DMS 273 (cell line): ENCODE measurements around the gene LOXL1.
A peak's percentile ranks its signal among the peaks of the same experiment; 100 is the strongest.
"Not testable (repeated sequence)": the region's sequence is repeated elsewhere in the genome, so short reads cannot be mapped to it uniquely, and the experiment has no call there.

Experiments used
- DNase-seq: peaks from one replicate; lab custom pipeline; 2025; ENCODE audit not compliant: unreplicated experiment; lab: John Stamatoyannopoulos, UW

Gene LOXL1

DNA sequence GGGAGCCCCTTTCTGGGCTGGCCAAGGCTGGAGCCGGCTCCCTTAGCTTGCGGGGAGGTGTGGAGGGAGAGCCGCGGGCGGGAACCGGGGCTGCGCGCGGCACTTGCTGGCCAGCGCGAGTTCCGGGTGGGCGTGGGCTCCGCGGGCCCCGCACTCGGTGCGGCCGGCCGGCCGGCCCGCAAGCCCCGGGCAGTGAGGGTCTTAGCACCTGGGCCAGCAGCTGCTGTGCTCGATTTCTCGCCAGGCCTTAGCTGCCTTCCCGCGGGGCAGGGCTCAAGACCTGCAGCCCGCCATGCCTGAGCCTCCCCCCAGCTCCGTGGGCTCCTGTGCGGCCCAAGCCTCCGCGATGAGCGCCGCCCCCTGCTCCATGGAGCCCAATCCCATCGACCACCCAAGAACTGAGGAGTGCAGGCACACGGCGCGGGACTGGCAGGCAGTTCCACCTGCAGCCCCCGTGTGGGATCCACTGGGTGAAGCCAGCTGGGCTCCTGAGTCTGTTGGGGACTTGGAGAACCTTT is 47.5 kb downstream of the LOXL1 start:
- not testable (repeated sequence) for DNase-seq

DNA sequence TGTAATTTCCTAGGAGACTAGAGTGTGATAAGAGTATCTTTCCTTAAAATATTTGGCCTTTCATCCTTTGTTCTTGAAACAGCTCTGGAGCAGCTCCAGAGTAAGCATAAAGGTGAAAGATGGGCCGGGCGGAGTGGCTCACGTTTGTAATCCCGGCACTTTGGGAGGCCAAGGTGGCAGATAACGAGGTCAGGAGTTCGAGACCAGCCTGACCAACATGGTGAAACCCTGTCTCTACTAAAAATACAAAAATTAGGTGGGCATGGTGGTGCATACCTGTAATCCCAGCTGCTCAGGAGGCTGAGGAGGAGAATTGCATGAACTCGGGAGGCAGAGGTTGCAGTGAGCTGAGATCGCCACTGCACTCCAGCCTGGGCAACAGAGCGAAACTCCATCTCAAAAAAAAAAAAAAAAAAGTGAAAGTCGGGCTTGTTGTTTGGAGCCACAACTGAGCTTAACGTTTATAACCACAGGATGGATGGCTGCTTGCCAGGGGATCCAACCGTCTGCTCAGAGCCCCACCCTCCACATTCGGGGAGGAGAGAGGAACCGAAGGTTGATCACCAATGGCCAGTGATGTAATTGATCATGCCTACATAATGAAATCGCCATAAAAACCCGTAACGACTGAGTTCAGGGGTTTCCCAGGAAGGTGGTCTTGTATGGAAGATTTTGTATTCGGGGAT is 49.3 kb downstream of the LOXL1 start:
- peak; percentile 61 for DNase-seq

DNA sequence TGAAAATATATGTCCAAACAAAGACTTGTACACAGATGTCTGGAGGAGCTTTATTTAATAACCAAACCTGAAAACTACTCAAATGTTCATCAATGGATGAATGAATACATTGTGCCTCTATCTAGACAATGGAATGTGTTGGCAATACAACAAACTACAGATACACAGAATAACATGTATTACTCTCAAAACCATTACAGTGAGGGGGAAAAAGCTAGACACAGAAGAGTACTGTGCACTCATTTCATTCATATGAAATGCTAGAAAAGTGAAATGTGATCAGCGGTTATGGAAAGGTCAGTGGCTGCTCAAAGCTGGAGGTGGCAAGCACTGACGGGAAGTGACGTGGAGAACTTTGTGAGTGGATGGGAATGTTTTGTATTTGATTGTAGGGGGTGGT is 52.6 kb downstream of the LOXL1 start:
- DNase-seq, result no peak

DNA sequence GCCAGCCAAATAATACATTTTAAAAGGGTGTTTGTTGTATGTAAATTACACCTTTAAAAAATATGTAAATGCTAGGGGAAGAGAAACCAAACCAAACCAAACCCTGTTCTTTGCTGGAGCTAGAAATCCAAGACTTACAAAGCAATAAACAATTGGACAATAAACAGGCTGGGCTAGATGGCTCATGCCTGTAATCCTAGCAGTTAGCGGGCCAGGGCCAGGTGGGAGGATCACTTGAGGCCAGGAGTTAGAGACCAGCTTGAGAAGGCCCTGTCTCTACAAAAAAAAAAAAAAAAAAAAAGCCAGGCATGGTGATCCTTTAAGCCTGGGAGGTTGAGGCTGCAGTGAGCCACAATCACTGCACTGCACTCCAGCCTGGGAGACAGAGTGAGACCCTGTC is 53.4 kb downstream of the LOXL1 start:
- DNase-seq, result no peak

DNA sequence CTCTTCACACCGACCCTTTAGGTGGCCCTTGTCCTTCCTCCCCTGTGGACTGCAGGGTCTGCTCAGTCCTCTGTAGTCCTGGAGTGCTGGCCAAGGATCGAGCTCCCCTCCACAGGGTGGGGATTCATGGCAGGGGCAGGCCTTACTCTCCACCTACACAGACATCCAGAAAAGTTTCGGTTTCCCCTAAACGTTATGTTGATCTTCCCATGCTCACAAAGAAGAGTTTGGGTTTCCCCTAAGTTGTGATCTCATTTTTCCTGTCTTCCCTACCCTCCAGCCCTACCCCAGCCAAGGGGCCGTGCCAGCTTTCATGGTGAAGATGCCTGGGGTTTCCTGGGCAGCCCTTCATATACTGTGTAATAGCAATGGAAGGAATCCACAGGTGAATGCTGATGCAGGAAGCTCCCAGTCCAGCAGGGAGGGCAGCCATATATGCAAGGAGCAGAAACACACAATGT is 55.5 kb downstream of the LOXL1 start:
- DNase-seq, result no peak

DNA sequence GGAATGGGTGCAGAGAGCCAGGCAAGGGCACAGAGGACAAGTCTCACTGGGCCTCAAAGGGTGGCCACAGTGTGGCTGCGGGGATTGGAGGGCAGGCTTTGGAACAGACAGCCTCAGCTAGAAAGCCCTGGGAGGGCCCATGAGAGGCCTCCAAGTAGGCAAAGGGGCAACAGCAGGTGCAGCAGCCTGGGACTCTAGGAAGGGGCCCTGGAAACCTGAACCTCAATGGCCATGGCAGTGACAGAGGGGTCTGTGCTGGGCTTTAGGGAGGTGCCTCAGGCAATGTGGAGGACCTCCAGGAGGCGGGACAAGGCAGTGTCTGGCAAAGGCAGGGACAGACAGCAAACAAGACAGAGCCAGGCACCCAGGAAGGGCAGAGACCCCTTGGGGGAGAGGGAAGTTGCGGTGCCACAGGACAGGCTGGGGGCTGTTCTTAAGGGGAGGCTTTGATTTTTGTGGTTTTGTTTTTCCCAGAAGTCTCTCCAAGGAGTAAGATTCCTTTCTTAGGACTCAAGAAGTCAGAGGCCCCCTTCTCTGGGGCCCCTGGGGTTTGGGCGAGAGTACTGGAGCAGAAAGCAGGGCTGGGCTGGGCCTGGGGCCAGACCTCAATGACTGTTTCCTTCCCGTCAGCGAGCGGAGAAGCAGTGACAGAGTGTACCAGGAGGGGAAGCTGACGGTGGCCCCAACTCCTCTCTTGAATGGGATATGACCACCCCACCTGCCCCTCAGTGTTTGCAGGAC is 56.1 kb downstream of the LOXL1 start:
- peak; percentile 39 for DNase-seq

DNA sequence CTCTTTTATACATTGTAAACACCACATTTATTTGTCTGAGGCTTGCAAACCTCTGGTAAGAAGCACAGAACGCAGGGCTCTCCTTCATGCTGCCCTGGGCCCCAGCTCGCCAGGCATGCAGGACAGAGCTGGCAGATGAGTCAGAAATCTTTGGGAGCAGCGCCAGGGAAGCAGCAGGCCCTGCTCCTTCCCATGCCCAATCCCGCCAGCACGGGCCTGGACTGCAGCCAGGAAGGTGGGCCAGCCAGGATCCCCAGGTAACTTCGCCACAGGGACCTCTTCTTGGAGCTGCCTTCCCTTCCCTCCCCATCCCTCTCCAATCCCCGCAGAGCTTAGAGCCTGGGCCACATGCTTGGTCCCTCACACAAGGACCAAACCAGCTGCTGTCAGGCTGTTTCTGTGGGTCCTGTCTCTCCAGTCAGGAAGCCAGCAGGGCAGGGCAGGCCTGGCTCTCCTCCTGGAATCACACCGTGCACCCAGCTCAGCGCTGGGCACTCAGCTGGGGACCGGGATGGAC is 57.0 kb downstream of the LOXL1 start:
- peak; percentile 71 for DNase-seq

DNA sequence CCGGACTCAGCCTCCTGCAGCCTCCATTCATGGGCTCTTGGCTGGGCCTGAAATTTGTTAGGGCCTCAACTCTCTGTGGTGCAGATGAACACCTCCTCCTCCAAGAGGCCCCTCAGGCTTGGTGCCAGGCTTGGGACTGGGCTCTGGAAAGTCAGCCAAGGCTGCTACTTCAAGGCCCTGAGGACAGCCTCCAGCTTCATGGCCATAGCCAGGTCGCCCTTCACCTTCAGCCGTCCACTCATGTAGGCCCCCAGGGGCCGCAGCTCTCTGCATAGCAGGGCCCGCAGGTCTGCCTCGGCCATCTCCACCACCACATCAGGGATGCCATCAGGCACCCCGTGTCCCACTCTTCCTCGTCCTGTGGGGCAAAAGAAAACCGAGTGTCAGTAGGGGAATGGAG is 57.5 kb downstream of the LOXL1 start:
- no peak for DNase-seq

DNA sequence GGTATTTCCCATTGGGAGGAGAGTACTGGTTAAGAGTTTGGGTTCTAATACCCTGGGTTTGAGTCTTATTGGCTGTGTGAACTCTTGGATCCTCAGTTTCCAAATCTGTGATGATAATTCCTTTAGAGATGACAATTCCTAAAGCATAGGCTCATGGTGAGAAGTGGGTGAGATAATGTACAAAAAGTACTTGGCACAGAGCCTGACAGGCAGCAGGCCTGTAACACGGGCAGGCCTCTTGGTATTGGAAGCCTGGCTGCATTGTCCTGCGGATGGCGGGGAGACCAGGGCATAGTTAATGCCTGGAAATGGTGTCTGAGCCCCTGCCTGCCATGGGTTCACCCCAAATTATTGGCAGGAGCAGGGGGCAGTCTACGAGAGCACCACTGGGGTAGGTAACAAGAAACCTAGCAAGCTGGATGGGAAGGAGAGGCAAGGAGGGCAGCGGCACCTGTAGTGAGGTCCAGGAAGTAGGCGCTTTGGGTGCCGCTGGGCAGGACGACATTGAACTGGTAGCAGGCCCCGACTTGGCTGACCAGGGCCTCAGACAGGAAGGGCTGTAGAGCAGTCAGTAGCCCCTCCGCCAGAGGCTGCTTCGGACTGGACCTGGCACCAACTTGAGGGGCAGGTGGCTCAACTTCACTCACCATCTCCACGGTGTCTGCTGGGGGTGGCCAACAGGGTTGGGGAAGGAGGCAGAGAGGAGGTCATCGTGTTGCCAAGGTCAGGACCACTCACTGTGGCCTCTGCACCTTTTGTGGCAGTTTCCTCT is 58.1 kb downstream of the LOXL1 start:
- DNase-seq, result peak; percentile 40

DNA sequence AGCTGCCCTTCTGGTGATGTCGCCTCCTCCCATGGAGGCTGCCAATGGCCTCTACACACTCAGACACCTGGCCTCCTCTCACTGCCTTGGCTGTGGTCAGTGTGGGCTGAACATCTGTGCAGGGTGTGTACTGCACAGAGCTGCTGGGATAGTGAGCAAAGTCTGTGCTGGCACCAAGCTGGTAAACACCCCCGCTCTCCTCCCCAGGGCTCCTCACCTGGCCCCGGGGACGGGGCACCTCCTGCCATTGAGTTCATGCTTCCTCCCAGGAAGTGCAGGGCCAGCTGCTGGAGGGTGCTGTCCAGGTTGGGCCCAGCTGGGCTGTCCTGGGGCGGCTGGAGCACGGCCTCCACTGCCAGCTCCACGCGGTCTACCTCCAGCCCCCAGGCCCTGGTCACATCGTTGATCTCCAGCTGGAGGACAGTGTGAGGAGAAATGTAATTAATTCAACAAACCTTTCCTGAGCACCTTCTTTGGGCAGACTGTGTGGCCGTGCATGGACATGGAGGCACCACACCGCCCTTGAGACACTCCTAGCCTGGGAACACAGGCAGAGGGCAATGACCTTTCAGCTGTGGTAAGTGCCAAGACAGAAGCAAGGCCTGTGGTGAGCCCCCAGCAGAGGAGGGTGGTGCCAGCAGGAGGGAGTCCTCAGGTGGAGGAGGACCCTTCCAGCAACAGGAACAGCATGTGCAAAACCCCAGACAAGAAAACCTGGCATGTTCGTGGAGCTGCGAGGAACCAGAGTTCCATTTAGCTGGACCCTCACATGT is 59.0 kb downstream of the LOXL1 start:
- peak; percentile 49 for DNase-seq

DNA sequence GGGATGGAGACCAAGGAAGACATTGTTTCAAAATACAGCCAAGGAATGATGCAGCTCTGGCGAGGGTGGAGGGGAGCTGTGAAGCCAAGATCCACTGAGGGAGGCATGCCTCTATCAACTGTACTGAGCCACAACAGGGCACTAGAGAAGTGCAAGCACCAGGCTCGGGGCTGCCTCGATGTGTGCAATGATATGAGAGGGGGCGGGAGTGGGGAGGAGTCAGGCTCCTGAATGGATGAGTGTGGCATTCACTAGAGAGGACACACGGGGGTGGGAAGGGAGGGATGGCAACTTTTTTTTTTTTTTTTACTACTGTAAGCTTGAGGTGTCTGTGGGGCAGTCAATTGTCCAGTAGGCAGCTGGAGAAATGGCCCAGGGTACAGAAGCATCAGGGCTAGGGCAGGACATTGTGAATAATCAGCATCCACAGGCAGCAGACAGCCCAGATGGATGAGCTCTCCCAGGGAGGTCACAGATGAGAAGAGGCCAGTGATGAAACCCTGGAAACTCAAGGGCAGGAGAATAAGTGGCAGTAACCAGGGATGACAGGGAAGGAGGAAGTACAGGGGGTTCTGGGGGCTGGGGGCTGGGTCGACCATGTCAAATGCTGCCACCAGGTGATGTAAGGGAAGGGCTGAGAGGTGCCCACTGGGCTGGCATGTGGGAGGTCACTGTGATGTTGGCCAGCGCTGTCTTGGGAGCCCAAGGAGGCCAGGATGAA is 60.0 kb downstream of the LOXL1 start:
- DNase-seq, result no peak

DNA sequence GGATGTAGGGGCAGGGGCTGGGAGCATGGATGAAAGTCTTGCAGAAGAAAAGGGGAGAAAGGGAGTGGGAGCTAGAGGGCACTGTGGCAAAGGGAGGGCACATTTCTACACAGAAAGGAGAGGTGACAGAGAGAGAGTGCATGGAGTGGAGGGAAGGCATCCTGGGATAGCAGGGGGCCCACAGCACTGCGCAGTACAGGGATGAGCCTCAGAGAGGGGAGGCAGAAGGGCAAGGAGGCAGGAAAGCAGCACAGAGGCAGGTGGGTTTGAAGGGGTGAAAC is 60.5 kb downstream of the LOXL1 start:
- no peak for DNase-seq

DNA sequence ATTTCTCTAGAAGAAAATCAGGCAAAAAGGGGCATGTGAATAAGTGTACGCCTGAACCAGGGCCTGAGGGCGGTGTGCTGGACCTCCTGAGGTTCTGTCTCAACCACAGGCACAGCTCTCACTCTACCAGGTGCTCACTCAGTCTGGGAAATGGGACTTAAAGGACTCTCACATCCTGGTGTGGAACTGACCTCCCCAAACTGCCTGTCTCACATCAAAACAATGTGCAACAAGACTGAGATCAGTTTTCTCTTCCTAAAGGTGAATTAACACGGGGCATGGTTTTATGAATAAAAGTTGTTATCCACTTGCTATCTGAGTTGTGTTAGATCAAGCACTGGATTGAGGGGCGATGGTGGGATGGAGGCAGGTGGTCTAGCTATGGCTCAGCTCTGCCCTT is 61.0 kb downstream of the LOXL1 start:
- no peak for DNase-seq

DNA sequence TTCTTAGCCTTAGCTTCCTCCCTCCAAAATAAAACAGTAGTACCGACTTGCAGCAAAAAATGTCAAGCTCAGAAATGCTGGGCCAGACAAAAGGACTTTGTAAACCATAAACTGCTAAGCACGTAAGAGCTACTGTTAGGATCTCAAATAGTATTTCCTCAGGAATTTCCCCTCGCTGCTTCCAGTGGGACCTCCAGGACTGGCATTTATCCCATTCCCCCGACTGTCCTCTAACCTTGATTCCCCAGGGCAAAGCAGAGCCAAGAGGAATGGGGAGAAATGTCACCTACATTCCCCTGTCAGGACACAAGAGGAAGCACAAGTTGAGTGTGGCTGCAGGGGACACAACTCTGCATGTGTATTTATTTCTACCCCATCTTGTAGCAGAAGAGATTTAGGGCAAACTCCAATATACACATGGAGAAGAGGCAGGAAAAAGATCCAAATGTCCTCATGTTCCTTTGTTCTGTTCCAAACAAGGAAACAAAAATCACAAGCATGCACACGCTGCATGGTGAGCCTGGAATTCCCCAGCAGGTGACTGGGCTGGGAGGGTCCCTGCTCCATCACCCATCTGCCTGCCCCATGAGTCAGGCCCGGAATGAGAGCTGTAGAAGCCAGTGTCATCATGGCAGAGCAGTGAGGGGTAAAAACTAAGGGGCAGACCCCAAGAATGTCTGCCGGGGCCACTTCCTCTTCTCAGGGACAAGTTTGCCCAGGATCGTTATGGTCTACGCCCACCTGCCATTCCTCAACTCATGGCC is 61.6 kb downstream of the LOXL1 start:
- DNase-seq, result no peak

DNA sequence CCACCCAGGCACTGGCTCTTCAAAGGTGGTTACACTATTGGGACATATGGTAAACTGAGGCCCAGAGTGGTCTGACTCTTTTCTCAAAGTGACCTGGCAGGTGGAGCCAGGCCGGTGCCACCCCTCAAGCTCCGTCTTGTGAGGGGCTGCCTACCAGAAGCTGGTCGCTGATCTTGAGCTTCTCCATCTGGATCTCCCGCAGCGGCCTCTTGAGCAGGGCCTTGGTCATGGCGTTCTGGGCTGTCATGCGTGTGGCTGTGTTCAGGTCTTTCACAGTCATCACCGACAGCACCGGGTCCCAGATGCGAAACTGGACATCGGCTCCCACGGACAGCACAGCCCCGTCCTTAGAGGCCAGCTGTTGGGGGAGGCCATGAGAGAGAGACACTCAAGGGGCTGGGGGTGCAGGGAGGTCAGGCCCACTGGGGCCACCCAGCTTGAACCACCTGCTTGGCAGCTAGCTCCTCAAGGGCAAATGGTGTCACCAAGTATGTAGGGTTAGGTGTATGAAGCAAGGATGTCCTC is 62.2 kb downstream of the LOXL1 start:
- DNase-seq, result no peak

DNA sequence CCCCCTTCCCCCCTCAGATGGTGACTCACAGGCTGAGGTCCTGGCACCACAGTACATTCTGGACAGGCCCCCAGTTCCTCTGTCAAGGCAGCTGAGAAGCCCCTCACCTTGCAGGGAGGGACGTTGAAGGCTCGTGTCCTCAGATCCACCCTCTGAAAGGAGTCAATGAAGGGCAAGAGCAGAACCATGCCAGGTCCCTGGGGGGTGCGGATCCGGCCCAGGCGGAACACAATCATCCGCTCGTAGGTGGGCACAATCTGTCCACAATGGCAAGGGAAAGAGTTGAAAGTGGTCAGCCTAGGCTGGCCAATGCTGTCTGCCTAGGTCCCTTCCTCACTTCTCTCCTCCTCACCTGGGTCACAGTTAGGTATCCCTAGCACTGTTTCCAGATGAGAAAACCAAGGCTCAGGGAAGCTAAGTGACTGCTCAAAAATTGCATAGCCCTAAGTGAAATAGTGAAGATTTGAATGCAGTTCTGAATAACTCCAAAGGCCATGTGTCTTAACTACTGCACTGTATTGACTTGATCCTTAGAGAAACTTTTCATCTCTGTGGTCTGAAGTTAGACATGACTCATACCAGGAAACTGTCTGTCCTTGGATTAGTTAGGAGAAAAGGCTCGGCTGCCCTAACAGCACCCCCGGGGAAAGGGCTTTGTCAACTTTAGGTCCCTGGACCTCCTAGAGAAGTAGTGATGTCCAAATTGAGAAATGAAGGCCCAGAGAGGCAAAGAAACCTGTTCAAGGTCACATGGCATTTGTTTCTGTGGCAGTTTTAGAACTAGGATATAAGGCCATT is 62.9 kb downstream of the LOXL1 start:
- no peak for DNase-seq

DNA sequence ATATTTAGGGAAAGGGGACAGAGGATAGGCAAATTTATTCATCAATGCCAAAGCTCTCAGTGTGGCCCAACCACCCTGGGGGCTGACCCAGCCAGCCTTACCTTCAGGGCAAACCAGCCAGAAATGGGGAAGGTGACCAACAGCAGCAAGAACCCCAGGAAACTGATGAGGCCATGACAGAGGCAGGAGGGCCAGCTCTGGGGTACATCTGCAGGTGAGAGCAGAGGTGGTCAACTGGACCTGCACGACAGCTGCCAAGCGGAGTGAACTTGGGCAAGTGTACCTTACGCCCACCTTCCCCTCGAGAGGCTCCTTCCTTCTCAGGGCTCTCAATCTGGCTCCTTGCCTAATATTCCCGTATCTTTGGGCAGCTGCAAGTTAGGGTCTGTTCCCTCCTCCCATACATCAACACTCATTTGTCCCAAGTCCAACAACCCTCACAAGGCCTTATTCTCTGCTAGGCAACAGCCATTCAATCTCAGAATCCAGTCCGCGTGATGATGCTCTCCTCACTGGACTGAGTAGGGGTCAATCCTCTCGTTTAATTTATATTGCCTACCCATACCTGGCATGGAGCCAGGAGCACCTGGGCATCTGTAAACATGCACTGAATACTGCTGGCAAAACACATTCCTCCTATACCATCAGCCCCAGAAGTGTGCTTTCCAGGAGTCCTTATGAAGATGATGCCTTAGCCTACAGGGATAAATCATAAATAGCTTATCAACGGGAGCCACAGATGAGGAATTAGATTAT is 64.2 kb downstream of the LOXL1 start:
- no peak for DNase-seq

DNA sequence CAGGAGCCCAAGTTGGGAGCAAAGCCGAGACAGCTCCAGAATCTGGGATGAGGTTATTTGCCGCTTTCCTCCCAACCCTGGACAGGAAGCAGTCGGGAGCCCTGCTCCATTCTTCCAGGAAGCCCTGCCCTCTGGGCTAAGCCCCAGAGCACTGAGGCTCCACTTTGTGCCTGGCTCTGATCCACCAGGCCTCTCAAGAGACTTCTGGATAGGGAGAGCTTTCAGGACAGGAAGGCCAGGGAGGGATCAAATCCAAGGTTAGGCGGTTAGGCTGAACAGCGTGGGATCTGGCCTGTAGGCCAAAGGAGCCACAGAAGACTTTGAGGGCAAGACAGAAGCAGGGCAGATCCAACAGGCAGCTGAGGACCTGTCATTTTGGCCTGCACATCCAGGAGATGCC is 65.0 kb downstream of the LOXL1 start:
- DNase-seq, result peak; percentile 36
